Vagina (tissue), 2 donors: Measurements from ENCODE around the gene GCNT3. TPM values are rescaled to one million over a fixed set of nuclear protein-coding genes. Genes with fewer than 3 reads are reported as not detected.
"Not testable (repeated sequence)": the region's sequence is repeated elsewhere in the genome, so short reads cannot be mapped to it uniquely, and the experiment has no call there.

Experiments used
- DNase-seq, 2 donors: peaks; one replicate each; pipeline ENCODE4 v3.0.0-alpha.2; 2017; ENCODE audit errors: extremely low spot score in 2 of 2
- H3K27ac ChIP-seq: fragments of 200-600 bp; sonication (generic); one replicate; pipeline ENCODE4 v1.5.1; 2019
- H3K27me3 ChIP-seq: fragments of 200-600 bp; sonication (generic); one replicate; pipeline ENCODE4 v1.5.1; 2019
- H3K36me3 ChIP-seq, 2 donors: fragments of 200-600 bp; sonication (generic); one replicate each; pipeline ENCODE4 v1.5.1; 2017 to 2019
- H3K4me1 ChIP-seq: fragments of 200-600 bp; sonication (generic); one replicate; pipeline ENCODE4 v1.5.1; 2019
- H3K4me3 ChIP-seq, 2 donors: fragments of 200-600 bp; sonication (generic); 1 replicate in 1 of 2; 2 replicates in 1 of 2; pipeline ENCODE4 v1.5.1; 2016 to 2019
- H3K9me3 ChIP-seq: fragments of 200-600 bp; sonication (generic); one replicate; pipeline ENCODE4 v1.5.1; 2019
- CTCF ChIP-seq, 3 experiments: fragments of 450-650 bp in 2 of 3; fragments of 200-600 bp in 1 of 3; sonication (generic) in 1 of 3; IDR thresholded peaks; one replicate each; pipeline ENCODE4 v1.5.1; 2017 to 2019; ENCODE audit warnings: antibody characterized with exemption in 3 of 3, mild to moderate bottlenecking in 2 of 3, moderate library complexity in 2 of 3
- POLR2A ChIP-seq, 2 donors: fragments of 450-650 bp; IDR thresholded peaks; one replicate each; pipeline ENCODE4 v1.6.1; 2017; ENCODE audit warnings: antibody characterized with exemption in 2 of 2, mild to moderate bottlenecking in 2 of 2, moderate library complexity in 2 of 2
- POLR2AphosphoS5 ChIP-seq, 2 donors: sonication (generic); formaldehyde crosslinking; IDR thresholded peaks; one replicate each; pipeline ENCODE4 v1.9.0; 2017; ENCODE audit warnings: antibody characterized with exemption in 2 of 2, mild to moderate bottlenecking in 2 of 2, low read depth in 1 of 2; ENCODE audit not compliant: insufficient read depth in 1 of 2
- intact Hi-C: fragments of 100-400 bp; cut with DNase I; formaldehyde crosslinking; loops from one replicate; pipeline ENCODE4 v1.15.1; 2023
- total RNA-seq: library from RNA; depleted of rRNA; stranded (reverse); fragments of >200 nt; gene quantifications from one replicate; pipeline ENCODE4 v1.2.3, GENCODE V29; 2016

GCNT3 gene
- total RNA-seq, 1 donor from 2014 or later = 1.5 TPM

DNA sequence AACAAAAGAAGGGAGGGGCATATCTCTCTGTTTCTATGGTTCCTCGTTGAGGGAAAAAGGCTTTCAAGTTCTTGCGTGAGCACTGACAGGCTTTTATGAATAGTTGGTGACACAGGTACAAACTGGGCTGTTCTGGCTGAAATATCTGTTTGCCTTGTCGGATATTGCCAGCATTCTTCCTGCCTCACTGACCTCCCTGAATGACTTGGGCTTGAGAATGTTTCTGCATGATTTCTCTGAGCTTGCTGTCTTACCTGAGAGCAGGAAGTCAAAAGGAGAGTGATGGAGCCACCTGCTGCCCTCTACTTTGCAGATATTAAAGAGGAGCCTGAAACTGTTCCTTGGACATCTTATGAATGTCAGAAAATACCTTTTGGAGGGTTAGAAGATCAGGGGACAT lies 4.8 kb downstream of the GCNT3 start:
- Histone ChIP-seq H3K36me3 (no peaks in the 10 kb centered on the region), H3K4me1 (no peaks in the 10 kb centered on the region), H3K27ac (no peak overlapping the region), H3K9me3 (no peaks in the 10 kb centered on the region), H3K4me3 (peak overlapping the region in 1 of 2 donors; percentile 1), H3K27me3 (no peaks in the 10 kb centered on the region)
- DNase-seq = no peak
- intact Hi-C loops = no loop called here
- TF ChIP-seq POLR2A (IDR thresholded peaks at IDR 0.05) (no peak), CTCF (IDR thresholded peaks at IDR 0.05) (no peak), POLR2AphosphoS5 (IDR thresholded peaks at IDR 0.05; ENCODE audit: insufficient read depth in 1 of 2, low read depth in 1 of 2) (no peak)

DNA sequence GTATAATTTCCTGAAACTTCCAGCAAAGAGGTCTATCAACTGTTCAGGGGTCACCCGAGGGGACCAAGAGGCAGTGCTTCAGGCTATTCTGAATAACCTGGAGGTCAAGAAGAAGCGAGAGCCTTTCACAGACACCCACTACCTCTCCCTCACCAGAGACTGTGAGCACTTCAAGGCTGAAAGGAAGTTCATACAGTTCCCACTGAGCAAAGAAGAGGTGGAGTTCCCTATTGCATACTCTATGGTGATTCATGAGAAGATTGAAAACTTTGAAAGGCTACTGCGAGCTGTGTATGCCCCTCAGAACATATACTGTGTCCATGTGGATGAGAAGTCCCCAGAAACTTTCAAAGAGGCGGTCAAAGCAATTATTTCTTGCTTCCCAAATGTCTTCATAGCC lies 6.8 kb downstream of the GCNT3 start:
- Histone ChIP-seq H3K36me3 (no peaks in the 10 kb centered on the region), H3K27ac (no peak overlapping the region), H3K9me3 (no peaks in the 10 kb centered on the region), H3K4me1 (no peaks in the 10 kb centered on the region), H3K27me3 (no peaks in the 10 kb centered on the region), H3K4me3 (peak overlapping the region in 1 of 2 donors; percentile 15)
- DNase-seq = no peak
- TF ChIP-seq POLR2AphosphoS5 (IDR thresholded peaks at IDR 0.05; ENCODE audit: insufficient read depth in 1 of 2, low read depth in 1 of 2) (no peak), CTCF (IDR thresholded peaks at IDR 0.05) (no peak), POLR2A (IDR thresholded peaks at IDR 0.05) (no peak)
- intact Hi-C loops = no loop called here

DNA sequence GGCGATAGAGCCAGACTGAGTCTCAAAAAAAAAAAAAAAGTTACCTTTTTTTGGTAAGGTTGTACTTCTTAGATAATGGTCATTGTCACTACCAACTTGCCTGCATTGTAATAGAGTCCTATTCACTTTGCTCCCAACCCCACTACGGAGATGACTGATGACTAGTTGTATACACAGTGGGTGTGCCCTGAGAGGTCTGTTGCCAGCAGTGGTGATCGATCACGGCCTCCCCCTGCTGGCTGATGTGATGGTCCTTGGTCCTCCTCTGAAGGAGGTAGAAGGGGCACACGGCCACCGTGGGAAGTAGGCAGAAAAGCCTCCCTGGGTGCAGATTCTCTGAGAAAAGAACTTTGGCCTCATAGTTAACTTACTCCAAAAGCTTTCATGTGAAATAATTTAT lies 10.7 kb downstream of the GCNT3 start:
- TF ChIP-seq CTCF (IDR thresholded peaks at IDR 0.05) = no peak
- TF ChIP-seq POLR2AphosphoS5 (IDR thresholded peaks at IDR 0.05; ENCODE audit: insufficient read depth in 1 of 2, low read depth in 1 of 2) = no peak
- TF ChIP-seq POLR2A (IDR thresholded peaks at IDR 0.05) = no peak
- intact Hi-C loops = no loop called here
- Histone ChIP-seq H3K4me1 (no peaks in the 10 kb centered on the region), H3K9me3 (no peaks in the 10 kb centered on the region), H3K36me3 (no peaks in the 10 kb centered on the region), H3K27me3 (no peaks in the 10 kb centered on the region), H3K27ac (no peak overlapping the region), H3K4me3 (no peak overlapping the region)
- no peak for DNase-seq

GRCh38 chr15:59632714-59633113 lies 21.1 kb downstream of the GCNT3 start:
- Histone ChIP-seq H3K27ac (no peak overlapping the region), H3K27me3 (no peaks in the 10 kb centered on the region), H3K4me3 (no peak overlapping the region), H3K9me3 (no peaks in the 10 kb centered on the region), H3K36me3 (peaks cover 0 to 3% of the 10 kb centered on the region in 2 donors), H3K4me1 (no peaks in the 10 kb centered on the region)
- TF ChIP-seq CTCF (IDR thresholded peaks at IDR 0.05) = no peak
- TF ChIP-seq POLR2A (IDR thresholded peaks at IDR 0.05) = no peak
- no peak for TF ChIP-seq POLR2AphosphoS5 (IDR thresholded peaks at IDR 0.05; ENCODE audit: insufficient read depth in 1 of 2, low read depth in 1 of 2)
- intact Hi-C loops = no loop called here
- DNase-seq = no peak

- H3K4me3 ChIP-seq = no peak overlapping the region
- peaks cover 0 to 3% of the 10 kb centered on the region in 2 donors for H3K36me3 ChIP-seq
- H3K27ac ChIP-seq = no peak overlapping the region
- no peaks in the 10 kb centered on the region for H3K27me3 ChIP-seq
- DNase-seq = no peak
- no peaks in the 10 kb centered on the region for H3K9me3 ChIP-seq
- intact Hi-C loops = no loop called here
- TF ChIP-seq POLR2AphosphoS5 (IDR thresholded peaks at IDR 0.05; ENCODE audit: insufficient read depth in 1 of 2, low read depth in 1 of 2) = no peak
- no peak for TF ChIP-seq POLR2A (IDR thresholded peaks at IDR 0.05)
- no peak for TF ChIP-seq CTCF (IDR thresholded peaks at IDR 0.05)
- no peaks in the 10 kb centered on the region for H3K4me1 ChIP-seq
Measured at GRCh38 chr15:59636184-59636583, 24.6 kb downstream of the GCNT3 start.

- intact Hi-C loops, H3K36me3 ChIP-seq, H3K4me1 ChIP-seq: not testable (repeated sequence)
Measured at GRCh38 chr15:59637507-59637906, 25.9 kb downstream of the GCNT3 start.

More at GRCh38 chr15:59637507-59637906, 25.9 kb downstream of the GCNT3 start:
- H3K27ac ChIP-seq, H3K9me3 ChIP-seq, H3K27me3 ChIP-seq, H3K4me3 ChIP-seq, DNase-seq: not testable (repeated sequence)
